GM19043 (cell line): ENCODE measurements around the gene STAB2.

Experiments
- ATAC-seq: cut with Tn5 transposase; IDR thresholded peaks from one replicate; pipeline ENCODE4 v1.9.1; 2021; ENCODE audit warnings: low read depth; ENCODE audit not compliant: unreplicated experiment

Gene STAB2

DNA sequence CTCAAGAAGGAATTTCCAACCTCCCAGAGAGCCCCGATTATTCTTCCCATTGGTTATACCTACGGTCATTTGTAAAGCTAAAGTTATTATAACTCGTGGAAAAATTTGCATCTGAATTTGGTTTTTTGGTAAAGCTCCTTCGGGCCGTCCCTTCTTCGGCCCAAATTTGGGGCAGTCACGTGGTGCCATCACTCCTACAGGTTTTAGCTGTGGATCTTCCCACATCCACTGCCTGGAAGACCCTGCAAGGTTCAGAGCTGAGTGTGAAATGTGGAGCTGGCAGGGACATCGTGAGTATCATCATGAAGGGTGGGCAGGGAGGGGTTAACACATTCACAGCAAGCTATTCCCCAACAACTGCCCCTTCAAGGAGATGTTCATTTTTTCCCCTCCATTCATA, 148.2 kb downstream of the STAB2 start:
- no peak for ATAC-seq

DNA sequence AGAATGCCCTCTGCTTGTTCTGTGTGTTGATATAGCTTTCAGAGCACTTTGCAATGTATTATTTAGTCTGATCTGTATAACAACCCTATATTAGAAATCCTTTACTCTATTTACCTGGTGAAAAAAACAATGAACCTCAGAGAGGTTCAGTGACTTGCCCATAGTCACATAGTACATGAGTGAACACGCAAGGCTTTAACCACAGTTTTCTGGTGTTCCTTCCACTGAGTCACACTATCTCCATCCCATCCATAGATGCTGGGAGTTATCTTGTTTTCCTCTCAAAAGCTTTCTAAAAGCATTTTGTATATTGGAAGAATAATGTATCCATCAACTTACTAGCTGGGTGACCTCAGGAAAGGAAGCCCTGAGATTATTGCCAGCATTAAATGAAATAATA, 149.5 kb downstream of the STAB2 start:
- no peak for ATAC-seq

DNA sequence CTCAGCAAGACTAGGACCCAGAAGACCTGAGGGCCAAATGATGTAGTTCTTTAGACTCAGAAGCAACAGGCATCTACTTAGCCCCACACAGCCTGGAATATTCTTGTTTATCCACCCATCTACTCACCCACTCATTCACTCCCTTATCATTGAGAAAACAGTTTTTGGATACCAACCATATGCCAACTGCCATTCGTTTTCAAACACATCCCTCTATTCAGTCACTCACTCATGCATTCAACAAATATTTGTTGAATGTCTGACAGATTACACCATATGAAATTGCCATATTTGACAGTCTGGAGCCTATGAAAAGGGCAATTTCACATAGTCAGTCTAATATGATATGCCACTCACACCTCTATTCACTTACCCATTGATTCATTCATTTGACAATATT, 150.8 kb downstream of the STAB2 start:
- ATAC-seq: no peak

DNA sequence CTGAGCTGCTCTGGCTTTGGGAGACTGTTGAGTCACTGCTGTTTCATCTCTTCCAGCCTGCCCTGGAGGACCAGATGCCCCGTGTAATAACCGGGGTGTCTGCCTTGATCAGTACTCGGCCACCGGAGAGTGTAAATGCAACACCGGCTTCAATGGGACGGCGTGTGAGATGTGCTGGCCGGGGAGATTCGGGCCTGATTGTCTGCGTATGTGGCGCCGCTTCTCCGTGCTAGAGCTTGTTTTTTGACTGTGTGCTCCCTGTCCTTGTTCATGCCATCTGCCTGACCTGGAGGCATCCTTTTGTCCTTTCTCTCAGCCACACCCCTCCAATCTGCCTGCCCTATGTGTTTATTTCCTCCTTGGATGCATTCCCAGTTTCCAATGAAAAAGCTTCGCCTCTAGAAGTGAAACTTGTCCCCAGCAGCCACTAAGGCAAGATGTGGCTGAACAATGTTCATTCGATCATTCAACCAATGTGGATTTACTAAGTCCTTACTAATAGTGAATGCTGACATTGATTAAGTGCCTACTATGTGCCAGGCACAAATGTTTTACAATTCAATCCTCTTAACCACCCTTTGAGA, 155.4 kb downstream of the STAB2 start:
- ATAC-seq: no peak

DNA sequence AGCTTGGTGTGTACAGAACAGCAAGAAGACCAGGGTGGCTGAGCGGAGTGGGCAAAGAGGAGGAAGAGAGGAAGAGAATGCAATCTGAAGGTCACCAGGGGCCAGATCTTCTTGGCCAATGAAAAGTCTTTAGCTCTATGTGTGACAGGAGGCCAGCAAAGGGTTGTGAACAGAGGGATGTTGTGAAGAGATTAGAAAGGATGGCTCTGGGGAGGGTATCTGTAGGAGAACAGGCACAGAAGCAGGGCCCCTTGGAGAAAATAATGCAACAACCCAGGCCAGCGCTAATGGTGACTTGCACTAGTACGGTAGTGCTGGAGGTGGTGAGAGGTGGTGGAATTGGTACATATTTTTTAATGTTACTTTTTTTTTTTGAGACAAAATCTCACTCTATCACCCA, 156.7 kb downstream of the STAB2 start:
- no peak for ATAC-seq

DNA sequence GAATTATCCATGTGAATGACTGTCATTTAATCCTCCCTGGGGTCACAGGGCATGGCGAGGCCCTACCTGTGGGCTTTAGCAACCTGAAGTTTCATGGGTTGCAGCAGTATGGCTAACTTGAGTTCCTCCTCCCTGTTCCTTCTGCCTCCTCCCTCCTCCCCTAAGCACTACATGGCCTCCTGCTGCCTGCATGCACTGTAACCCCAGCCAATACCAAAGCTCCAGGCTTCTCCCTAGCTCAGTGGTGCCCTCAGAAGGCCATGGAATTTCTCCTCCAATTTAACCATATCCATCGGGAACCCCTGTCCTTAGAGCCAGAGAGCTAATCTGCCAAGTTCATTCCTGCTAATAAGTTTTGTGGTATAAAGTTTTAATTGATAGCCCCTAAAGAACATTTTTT, 158.9 kb downstream of the STAB2 start:
- no peak for ATAC-seq

DNA sequence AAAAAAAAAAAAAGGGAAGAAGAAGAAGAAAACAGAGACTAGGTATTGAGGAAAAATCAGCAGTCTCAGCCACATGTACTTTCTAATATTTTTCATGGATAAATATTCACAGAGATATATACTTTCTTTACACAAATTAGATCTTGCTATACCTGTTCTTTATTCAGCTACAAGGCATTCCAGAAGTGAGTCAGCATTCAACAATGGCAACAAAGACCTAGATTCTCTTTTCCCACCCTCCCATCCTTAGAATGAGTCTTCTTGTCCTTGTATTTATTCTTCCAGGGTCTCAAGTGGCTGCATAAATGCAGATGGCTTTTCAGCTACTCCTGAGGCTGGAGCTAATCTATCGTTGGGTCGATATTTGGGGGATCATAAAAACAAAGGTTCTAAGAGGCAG, 160.9 kb downstream of the STAB2 start:
- ATAC-seq: no peak

DNA sequence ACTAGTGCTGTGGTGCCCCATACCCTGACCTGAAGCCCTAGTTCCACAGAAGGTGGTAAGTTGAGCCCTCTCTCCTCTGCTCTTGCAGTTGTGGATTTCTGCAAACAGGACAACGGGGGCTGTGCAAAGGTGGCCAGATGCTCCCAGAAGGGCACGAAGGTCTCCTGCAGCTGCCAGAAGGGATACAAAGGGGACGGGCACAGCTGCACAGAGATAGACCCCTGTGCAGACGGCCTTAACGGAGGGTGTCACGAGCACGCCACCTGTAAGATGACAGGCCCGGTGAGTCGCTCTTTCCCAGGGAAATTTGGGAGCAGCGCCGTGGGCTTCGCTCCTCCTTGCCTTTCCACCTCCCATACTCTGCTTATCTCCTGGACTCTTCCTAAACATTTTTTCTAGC, 161.8 kb downstream of the STAB2 start:
- no peak for ATAC-seq

DNA sequence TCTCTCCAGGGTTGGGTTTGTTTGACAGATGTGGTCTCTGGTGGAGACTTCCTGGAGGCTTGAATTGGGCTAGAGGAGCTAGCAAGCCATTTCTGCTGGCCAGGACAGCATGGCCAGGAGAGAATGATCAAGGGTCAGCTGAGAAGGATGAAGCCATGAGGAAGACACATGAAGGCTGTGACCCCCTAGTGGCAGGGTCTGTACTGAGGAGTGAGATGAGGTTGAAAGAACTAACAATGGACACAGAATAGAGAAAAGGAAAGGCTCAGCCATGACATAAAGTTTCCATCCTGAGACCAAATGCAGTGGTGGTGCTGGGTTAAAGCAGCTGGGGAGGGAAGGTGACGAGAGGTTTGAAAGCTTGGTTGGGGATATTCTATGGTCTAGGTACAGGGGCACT, 164.1 kb downstream of the STAB2 start:
- no peak for ATAC-seq

DNA sequence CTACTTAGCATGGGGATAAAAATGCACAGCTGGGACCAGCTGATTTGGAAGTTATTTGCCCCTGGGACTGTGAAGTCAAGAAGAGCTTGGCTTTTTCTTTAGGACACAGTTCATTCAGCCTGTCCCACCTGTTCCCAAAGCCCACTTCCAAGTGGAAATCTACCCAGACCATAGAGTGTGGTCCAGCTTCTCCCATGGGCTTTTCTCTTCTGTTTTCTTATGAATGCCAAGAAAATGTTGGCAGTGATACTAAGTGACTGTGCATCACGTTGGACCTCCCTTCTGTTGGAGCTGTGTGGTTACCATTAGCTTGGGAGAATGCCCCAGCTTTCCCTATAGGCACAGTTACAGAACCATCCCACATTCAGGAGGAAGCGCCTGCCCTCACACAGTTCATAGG, 164.5 kb downstream of the STAB2 start:
- ATAC-seq: no peak

DNA sequence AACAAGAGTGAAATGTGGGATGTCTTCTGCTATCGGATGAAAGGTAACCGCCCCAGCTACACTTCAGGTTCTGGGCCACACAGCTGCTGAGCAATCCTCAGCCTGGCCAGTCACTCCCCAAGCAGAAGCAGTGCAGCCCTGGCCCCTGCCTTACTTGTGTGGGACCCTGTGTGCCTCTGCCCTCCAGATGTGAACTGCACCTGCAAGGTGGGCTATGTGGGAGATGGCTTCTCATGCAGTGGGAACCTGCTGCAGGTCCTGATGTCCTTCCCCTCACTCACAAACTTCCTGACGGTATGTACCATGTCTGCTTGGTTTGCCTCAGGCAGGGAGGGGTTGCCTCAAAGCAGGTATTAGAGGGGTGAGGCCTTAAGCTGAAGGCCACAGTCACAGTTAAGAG, 168.4 kb downstream of the STAB2 start:
- ATAC-seq: no peak

DNA sequence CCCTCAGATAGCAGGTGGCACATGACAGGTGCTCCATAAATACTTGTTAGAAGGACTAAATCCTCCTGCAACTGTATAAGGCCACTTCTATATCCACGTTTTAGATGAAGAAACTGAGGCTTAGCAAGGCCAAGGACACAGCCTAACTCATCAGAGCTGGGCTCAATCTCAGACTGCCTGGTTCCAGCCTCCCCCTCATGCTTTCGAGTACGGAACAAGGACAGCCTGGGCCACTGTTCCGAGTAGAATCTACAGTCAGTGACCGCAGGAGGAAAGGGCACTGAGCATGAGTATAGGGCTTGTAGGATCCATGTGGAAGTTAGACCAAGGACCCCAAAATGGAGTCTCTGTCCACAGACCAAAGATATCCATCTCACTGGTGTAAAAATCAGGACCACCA, 169.4 kb downstream of the STAB2 start:
- no peak for ATAC-seq

DNA sequence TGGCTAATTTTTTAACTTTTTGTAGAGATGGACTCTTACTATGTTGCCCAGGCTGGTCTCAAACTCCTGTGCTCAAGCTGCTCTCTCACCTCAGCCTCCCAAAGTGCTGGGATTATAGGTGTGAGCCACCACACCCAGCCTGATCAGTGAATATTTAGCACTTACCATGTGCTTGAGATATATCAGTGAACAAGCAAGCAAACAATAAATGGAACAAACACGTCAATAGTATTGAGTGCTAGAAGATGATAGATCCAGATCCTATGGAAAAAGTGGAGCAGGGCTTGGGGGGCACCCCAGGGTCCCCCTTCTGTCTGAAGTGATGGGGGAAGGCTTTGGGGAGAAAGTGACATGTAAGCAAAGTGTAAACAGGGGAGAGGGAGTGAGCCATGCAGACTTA, 170.2 kb downstream of the STAB2 start:
- no peak for ATAC-seq

DNA sequence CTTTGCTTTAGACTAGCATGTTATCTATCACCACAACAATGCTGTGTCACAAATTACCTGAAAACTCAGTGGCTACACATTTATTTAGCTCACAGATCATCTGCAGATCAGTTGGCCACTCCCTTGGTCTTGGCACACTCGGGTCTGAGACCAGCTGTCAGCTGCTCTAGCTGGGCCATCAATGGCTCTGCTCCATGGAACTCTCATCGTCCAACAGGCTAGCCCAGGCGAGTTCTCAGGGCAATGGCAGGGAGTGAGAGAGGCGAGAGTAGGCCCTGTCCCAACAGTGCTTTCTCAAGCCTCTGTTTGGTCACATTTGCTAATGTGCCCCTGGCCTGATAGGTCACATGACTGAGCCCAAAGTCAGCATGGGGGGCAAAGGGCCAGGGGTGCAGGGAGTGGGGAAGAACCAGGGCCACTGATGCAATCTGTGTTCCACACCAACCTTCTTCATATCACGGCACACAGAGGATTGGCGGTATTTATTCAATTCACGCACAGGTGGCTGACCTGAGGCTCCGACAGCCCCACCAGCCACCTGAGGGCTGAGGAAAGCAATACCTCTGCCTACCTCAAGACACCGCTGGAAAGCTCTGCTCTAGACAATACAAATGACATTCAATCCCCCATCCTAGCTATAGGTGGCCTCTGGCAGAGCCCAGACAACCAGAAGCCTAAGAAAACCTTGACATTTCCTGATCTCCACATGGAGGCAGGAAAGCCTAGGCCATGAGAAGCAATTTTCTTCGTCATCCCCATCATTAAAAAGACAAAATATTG, 171.4 kb downstream of the STAB2 start:
- no peak for ATAC-seq

DNA sequence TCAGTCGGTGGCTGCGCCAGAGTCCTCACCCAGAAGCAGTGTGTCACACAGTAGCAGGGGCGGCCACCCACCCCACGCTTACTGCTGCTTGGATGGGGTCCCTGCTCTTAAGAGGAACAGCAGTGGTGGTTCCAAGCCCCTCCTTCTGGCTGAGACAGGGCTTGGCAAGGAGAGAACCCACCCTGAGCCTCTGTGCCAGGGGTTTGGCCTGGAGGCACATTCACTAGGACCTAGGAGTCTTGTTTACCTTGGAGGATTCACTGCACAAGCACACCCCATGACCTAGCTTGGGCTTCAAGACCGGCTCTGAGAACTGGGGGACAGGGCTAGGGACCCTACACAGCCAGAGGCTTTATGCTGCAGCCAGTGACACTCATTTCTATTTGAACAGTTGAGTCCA, 175.4 kb downstream of the STAB2 start:
- ATAC-seq: no peak

DNA sequence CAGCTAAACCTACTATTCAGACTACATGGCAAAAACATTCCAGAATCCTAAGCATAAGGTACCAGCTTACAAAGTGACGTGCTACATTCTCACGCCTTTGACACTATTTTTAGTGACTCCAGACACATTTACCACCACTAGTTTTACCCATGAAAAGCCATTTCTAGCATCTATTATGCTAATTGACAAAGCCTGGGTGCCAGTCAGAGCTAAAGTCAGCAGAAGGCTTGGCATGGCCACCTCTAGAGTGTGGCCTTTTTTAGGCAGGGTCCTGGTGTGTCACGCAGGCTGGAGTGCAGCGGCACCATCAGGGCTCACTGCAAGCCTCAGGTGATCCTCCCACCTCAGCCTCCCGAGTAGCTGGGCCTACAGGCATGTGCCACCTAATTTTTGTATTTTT, 178.2 kb downstream of the STAB2 start:
- no peak for ATAC-seq

DNA sequence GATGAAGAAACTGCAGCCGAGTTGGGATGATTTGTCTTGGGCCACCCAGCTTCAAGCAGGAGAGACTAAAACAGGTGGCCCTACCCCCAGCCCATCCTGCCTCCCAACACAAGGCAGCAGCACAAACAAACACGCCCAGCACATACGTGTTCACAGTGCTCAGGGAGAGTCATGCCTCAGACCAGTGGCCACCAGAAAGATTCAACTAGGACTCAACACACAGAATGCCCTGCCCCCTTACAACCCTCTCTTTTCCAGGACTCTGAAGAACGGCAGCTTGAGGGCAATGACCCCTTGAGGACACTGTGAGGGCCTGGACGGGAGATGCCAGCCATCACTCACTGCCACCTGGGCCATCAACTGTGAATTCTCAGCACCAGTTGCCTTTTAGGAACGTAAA, 179.0 kb downstream of the STAB2 start:
- no peak for ATAC-seq

DNA sequence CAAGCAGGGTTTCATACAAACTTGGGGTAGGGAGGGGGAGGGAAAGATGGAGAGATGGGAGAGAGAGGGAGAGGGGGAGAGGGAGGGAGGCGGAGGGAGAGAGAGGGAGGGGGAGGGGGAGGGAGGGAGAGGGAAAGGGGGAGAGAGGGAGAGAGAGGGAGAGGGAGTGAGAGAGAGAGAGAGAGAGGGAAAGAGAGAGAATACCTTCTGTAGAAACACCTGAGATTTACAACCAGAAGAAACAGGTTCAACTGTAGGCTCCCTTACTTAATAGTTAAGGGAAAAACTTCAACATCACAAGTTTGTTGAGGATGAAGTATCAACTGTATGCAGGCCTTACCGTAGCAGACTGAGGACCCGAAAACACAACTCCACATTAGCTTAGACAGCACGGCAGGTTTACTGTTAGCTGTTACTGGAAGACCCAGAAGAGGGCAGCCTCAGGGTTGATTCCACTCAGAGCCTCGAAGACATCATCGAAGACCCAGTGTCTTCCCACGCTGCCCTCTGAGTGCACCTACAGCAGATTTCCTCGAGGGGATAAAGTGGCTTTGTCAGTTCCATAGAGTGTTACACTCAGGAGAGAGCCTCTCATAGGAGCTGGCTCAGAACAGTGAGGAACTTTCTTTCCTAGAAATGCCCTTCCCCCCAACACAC, 181.5 kb downstream of the STAB2 start:
- ATAC-seq: no peak

DNA sequence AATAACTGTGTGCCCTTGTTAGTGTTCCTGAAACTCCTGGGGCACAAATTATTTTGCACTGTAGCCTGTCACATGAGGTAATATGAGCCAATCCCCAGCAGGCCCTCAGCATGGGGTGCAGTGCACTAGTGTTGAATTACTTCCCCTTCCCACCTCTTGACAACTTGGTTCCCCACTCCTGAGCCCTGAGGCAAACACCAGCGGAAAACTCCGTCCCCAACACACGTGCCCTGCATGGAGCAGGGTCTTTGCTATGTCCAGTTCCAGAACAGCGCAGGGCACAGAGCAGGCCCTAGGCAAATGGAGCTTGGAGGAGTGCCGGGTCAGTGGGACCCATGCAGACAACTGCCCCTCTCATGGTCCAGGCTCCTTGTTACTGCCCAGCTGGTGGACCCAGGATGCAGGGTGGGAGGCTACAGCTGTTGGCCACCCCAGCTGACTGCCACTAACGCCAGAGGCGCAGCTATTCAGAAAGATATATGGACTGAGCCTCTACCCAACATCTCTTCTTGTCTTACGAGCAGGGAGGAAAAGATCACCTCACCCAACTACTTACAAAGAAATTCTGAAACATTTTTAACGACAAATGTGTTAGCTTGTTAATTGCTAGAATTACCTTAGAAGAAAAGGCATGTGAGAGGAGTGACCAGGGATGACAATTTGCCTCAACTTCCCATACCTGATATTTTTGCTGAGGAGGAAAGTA, 182.3 kb downstream of the STAB2 start:
- no peak for ATAC-seq

DNA sequence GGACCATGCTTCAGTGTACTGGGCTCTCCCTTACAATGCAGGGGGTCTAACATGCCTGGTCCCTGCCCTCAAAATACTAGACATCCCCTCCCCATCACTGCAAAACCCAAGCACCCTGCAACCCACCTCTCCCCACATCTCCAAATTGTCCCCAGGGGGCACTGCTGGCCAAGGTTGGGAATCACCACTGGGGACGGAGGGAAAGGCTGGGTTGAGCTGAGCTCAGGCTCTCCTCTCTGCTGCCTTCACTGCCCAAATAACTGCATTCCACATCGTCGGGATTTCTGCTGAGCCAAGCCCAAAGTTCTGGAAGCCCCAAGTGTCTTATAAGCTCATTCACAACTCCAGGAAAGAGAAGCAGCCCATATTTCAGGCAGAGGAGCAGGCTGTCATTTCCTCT, 184.4 kb downstream of the STAB2 start:
- ATAC-seq: no peak

DNA sequence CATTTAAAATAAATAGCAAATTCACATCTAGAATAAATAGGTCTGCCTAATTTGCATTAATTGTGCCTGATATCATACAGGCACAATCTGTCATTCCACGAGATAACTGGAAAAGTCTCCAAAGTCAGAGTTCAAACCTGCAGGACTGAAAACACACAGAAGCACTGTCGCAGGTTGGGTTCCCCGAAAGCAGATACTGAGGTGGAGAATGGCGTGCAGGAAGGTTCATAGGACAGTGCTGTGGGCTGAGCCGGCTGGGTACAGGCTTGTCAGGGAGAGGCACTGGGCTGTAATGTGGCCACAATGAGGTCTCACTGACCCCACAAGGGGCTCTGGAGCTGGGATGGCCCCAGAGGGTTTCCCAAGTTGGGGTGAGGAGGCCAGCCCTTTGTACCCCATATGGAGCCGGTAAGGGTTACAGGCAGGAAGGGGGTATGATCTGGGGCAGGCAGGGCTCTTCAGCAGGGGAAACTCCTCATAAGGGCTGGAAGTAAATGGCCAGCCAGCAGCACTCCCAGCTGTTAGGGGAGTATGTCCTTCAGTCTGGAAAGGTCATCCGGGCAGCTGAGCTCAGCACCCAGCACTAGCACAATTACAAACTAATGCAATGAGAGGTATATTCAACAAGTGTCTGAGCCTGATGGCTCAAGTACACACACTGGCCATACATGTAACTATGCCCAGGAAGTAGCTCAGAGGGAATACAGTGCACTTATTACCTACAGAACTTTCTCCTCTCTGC, 185.5 kb downstream of the STAB2 start:
- no peak for ATAC-seq
